ENCODE results near the gene GABPA.

GRCh38 chr21:25788677-25789076, 53.9 kb downstream of the GABPA start:
- no peak for TF ChIP-seq YY1 (IDR thresholded peaks at IDR 0.05; ENCODE audit: low read depth)
- no peak for TF ChIP-seq GABPA (IDR thresholded peaks at IDR 0.05; ENCODE audit: low read depth)
- no peak for TF ChIP-seq POLR2AphosphoS5 (IDR thresholded peaks at IDR 0.05; ENCODE audit: low read depth, low read length)
- no peak for TF ChIP-seq TAF1 (IDR thresholded peaks at IDR 0.05; ENCODE audit: borderline replicate concordance, low read depth, low read length)
- no peak for TF ChIP-seq JUND (IDR thresholded peaks at IDR 0.05)
- no peak for TF ChIP-seq CTCF (IDR thresholded peaks at IDR 0.05)
- TF ChIP-seq EZH2phosphoT487 (IDR thresholded peaks at IDR 0.05; ENCODE audit: borderline replicate concordance, low read depth): no peak
- TF ChIP-seq MXI1 (IDR thresholded peaks at IDR 0.05; ENCODE audit: low read depth, low read length): no peak
- no peak for TF ChIP-seq NFIC (IDR thresholded peaks at IDR 0.05; ENCODE audit: borderline replicate concordance)
- no peak for TF ChIP-seq MEF2A (IDR thresholded peaks at IDR 0.05; ENCODE audit: borderline replicate concordance, low read depth)
- TF ChIP-seq FOXM1 (IDR thresholded peaks at IDR 0.05; ENCODE audit: low read depth): no peak
- TF ChIP-seq ZBTB33 (IDR thresholded peaks at IDR 0.05; ENCODE audit: borderline replicate concordance, low read depth): no peak
- no peak for TF ChIP-seq RFX5 (IDR thresholded peaks at IDR 0.05; ENCODE audit: low read length)

All from SK-N-SH (cell line).